Muscle layer of colon (tissue), 2 donors: ENCODE measurements around the gene ALPL.

Source experiments
- H3K27ac ChIP-seq: one replicate; pipeline ENCODE4 v1.7.0; 2013; ENCODE audit warnings: low read depth, mild to moderate bottlenecking, low read length, moderate library complexity
- H3K27me3 ChIP-seq, 2 donors: one replicate each; pipeline ENCODE4 v1.7.0; 2013; ENCODE audit warnings: low read length in 2 of 2, mild to moderate bottlenecking in 2 of 2; ENCODE audit not compliant: insufficient read depth in 2 of 2, control insufficient read depth in 1 of 2
- H3K36me3 ChIP-seq: one replicate; pipeline ENCODE4 v1.7.0; 2013; ENCODE audit warnings: mild to moderate bottlenecking, low read length; ENCODE audit not compliant: insufficient read depth
- H3K4me1 ChIP-seq: one replicate; pipeline ENCODE4 v1.7.0; 2013; ENCODE audit warnings: mild to moderate bottlenecking, low read length; ENCODE audit not compliant: insufficient read depth
- H3K4me3 ChIP-seq, 2 donors: one replicate each; pipeline ENCODE4 v1.7.0; 2013; ENCODE audit warnings: low read length in 2 of 2, low read depth in 1 of 2, mild to moderate bottlenecking in 1 of 2, moderate library complexity in 1 of 2
- H3K9ac ChIP-seq: one replicate; pipeline ENCODE4 v1.7.0; 2013; ENCODE audit warnings: low read length
- H3K9me3 ChIP-seq: one replicate; pipeline ENCODE4 v1.7.0; 2013; ENCODE audit warnings: mild to moderate bottlenecking, low read length
- donor health status: abdominal sarcoma.
- donor health status: Adenocarcinoma of cecum.

ALPL gene

GRCh38 chr1:21617126-21617738, 108.0 kb downstream of the ALPL start:
- Histone ChIP-seq H3K4me1 (no peaks in the 10 kb centered on the region), H3K36me3 (no peaks in the 10 kb centered on the region), H3K27ac (no peak overlapping the region), H3K9me3 (no peaks in the 10 kb centered on the region), H3K9ac (no peak overlapping the region), H3K27me3 (peaks cover 0 to 8% of the 10 kb centered on the region in 2 donors), H3K4me3 (no peak overlapping the region)

- no peak overlapping the region for H3K9ac ChIP-seq
- no peaks in the 10 kb centered on the region for H3K9me3 ChIP-seq
- H3K4me3 ChIP-seq = no peak overlapping the region
- no peak overlapping the region for H3K27ac ChIP-seq
- H3K36me3 ChIP-seq = no peaks in the 10 kb centered on the region
- peaks cover 4% of the 10 kb centered on the region for H3K4me1 ChIP-seq
- peaks cover 5 to 14% of the 10 kb centered on the region in 2 donors for H3K27me3 ChIP-seq
Measured at GRCh38 chr1:21618059-21618458, 108.8 kb downstream of the ALPL start.

- Histone ChIP-seq H3K27me3 (peaks cover 10 to 21% of the 10 kb centered on the region in 2 donors), H3K36me3 (no peaks in the 10 kb centered on the region), H3K4me1 (peaks cover 4% of the 10 kb centered on the region), H3K9me3 (no peaks in the 10 kb centered on the region), H3K4me3 (no peak overlapping the region), H3K27ac (no peak overlapping the region), H3K9ac (no peak overlapping the region)
Measured at GRCh38 chr1:21618561-21619374, 109.5 kb downstream of the ALPL start.

- peaks cover 4% of the 10 kb centered on the region for H3K4me1 ChIP-seq
- H3K9me3 ChIP-seq = no peaks in the 10 kb centered on the region
- no peak overlapping the region for H3K4me3 ChIP-seq
- no peak overlapping the region for H3K27ac ChIP-seq
- peaks cover 10 to 27% of the 10 kb centered on the region in 2 donors for H3K27me3 ChIP-seq
- H3K36me3 ChIP-seq = no peaks in the 10 kb centered on the region
- H3K9ac ChIP-seq = no peak overlapping the region
Measured at GRCh38 chr1:21619375-21619947, 110.2 kb downstream of the ALPL start.

GRCh38 chr1:21620011-21620410, 110.8 kb downstream of the ALPL start:
- Histone ChIP-seq H3K36me3 (no peaks in the 10 kb centered on the region), H3K4me1 (peaks cover 4% of the 10 kb centered on the region), H3K27me3 (peaks cover 10 to 33% of the 10 kb centered on the region in 2 donors), H3K9me3 (no peaks in the 10 kb centered on the region), H3K27ac (no peak overlapping the region), H3K9ac (no peak overlapping the region), H3K4me3 (no peak overlapping the region)

GRCh38 chr1:21620496-21620895, 111.3 kb downstream of the ALPL start:
- Histone ChIP-seq H3K9me3 (no peaks in the 10 kb centered on the region), H3K4me3 (no peak overlapping the region), H3K27me3 (peaks cover 10 to 36% of the 10 kb centered on the region in 2 donors), H3K4me1 (peaks cover 4% of the 10 kb centered on the region), H3K9ac (no peak overlapping the region), H3K36me3 (no peaks in the 10 kb centered on the region), H3K27ac (no peak overlapping the region)

- Histone ChIP-seq H3K27me3 (peaks cover 10 to 36% of the 10 kb centered on the region in 2 donors), H3K36me3 (no peaks in the 10 kb centered on the region), H3K4me3 (no peak overlapping the region), H3K9ac (no peak overlapping the region), H3K4me1 (peaks cover 4% of the 10 kb centered on the region), H3K9me3 (no peaks in the 10 kb centered on the region), H3K27ac (no peak overlapping the region)
Measured at GRCh38 chr1:21621051-21621450, 111.8 kb downstream of the ALPL start.

GRCh38 chr1:21621761-21622436, 112.7 kb downstream of the ALPL start:
- Histone ChIP-seq H3K9me3 (no peaks in the 10 kb centered on the region), H3K27me3 (peaks cover 10 to 36% of the 10 kb centered on the region in 2 donors), H3K4me3 (no peak overlapping the region), H3K4me1 (peaks cover 4% of the 10 kb centered on the region), H3K36me3 (no peaks in the 10 kb centered on the region), H3K9ac (no peak overlapping the region), H3K27ac (no peak overlapping the region)

- H3K27ac ChIP-seq = no peak overlapping the region
- H3K27me3 ChIP-seq = peaks cover 10 to 36% of the 10 kb centered on the region in 2 donors
- H3K9me3 ChIP-seq = no peaks in the 10 kb centered on the region
- H3K36me3 ChIP-seq = no peaks in the 10 kb centered on the region
- H3K9ac ChIP-seq = no peak overlapping the region
- H3K4me3 ChIP-seq = no peak overlapping the region
- peaks cover 4% of the 10 kb centered on the region for H3K4me1 ChIP-seq
Measured at GRCh38 chr1:21622466-21623315, 113.5 kb downstream of the ALPL start.

GRCh38 chr1:21623410-21623961, 114.3 kb downstream of the ALPL start:
- Histone ChIP-seq H3K4me3 (no peak overlapping the region), H3K4me1 (peaks cover 4% of the 10 kb centered on the region), H3K36me3 (no peaks in the 10 kb centered on the region), H3K9ac (no peak overlapping the region), H3K27ac (no peak overlapping the region), H3K9me3 (no peaks in the 10 kb centered on the region), H3K27me3 (peaks cover 10 to 36% of the 10 kb centered on the region in 2 donors)
